ENCODE results near the gene ISCA2. TPM values are rescaled to one million over a fixed set of nuclear protein-coding genes. Genes with fewer than 3 reads are reported as not detected.
"Not testable (repeated sequence)": the region's sequence is repeated elsewhere in the genome, so short reads cannot be mapped to it uniquely, and the experiment has no call there.

The ISCA2 gene
- polyA plus RNA-seq (ENCODE audit: low read depth in 6 of 6): 10 to 100 TPM; 63.9 to 84.9 (median 77.1) TPM

GRCh38 chr14:74493343-74494261, at the start of gene ISCA2:
Gene ISCA2 (plus strand): TSS chr14:74493765. CDS start chr14:74493775, 10 bp downstream.
- no peaks in the 10 kb centered on the region for H3K36me3 Mint-ChIP-seq
- H3K4me1 Mint-ChIP-seq: peaks cover 19 to 28% (median 22%) of the 10 kb centered on the region in 3 donors
- H3K27me3 Mint-ChIP-seq: no peaks in the 10 kb centered on the region
- H3K4me3 Mint-ChIP-seq: peak within 1 kb of the TSS in 1 of 8 donors; percentile 98
- H3K9me3 Mint-ChIP-seq: no peaks in the 10 kb centered on the region
- DNase-seq (peak; percentile 99), ATAC-seq (ENCODE audit: low read depth in 2 of 2) (peak; percentile 85 to 86)
- H3K27ac Mint-ChIP-seq: peak within 1 kb of the TSS in 5 of 6 donors; percentile 95 to 97 (median 96)

GRCh38 chr14:74444866-74445265, 48.7 kb upstream of the ISCA2 start:
- no peak overlapping the region for H3K4me3 Mint-ChIP-seq

GRCh38 chr14:74454397-74454796, 39.2 kb upstream of the ISCA2 start:
- H3K4me3 Mint-ChIP-seq; ATAC-seq (ENCODE audit: low read depth in 2 of 2); H3K4me1 Mint-ChIP-seq; H3K36me3 Mint-ChIP-seq; H3K27ac Mint-ChIP-seq; DNase-seq; H3K27me3 Mint-ChIP-seq: not testable (repeated sequence)
- H3K9me3 Mint-ChIP-seq: peaks cover 0 to 13% (median 2%) of the 10 kb centered on the region in 7 donors

More at GRCh38 chr14:74444866-74445265, 48.7 kb upstream of the ISCA2 start:
- H3K4me1 Mint-ChIP-seq: no peaks in the 10 kb centered on the region
- ATAC-seq (ENCODE audit: low read depth in 2 of 2) (no peak), DNase-seq (no peak)
- H3K27me3 Mint-ChIP-seq: peaks cover 6 to 16% (median 7%) of the 10 kb centered on the region in 3 donors
- no peak overlapping the region for H3K27ac Mint-ChIP-seq
- peaks cover 3 to 8% of the 10 kb centered on the region in 2 donors for H3K36me3 Mint-ChIP-seq
- H3K9me3 Mint-ChIP-seq: peaks cover 0 to 4% (median 0%) of the 10 kb centered on the region in 7 donors

- no peak for DNase-seq
- peaks cover 0 to 14% of the 10 kb centered on the region in 2 donors for H3K36me3 Mint-ChIP-seq
- no peak for ATAC-seq (ENCODE audit: low read depth in 2 of 2)
- no peak overlapping the region for H3K4me3 Mint-ChIP-seq
- H3K27ac Mint-ChIP-seq: peak overlapping the region in 1 of 6 donors; percentile 5
- H3K27me3 Mint-ChIP-seq: peaks cover 9 to 18% (median 10%) of the 10 kb centered on the region in 3 donors
- peaks cover 4 to 10% (median 6%) of the 10 kb centered on the region in 3 donors for H3K4me1 Mint-ChIP-seq
- H3K9me3 Mint-ChIP-seq: peaks cover 0 to 13% (median 2%) of the 10 kb centered on the region in 7 donors
Measured at GRCh38 chr14:74456684-74457564, 36.6 kb upstream of the ISCA2 start.

- H3K36me3 Mint-ChIP-seq: peaks cover 0 to 8% of the 10 kb centered on the region in 2 donors
- H3K27ac Mint-ChIP-seq: peak overlapping the region in 1 of 6 donors; percentile 5
- peaks cover 9 to 18% (median 10%) of the 10 kb centered on the region in 3 donors for H3K27me3 Mint-ChIP-seq
- no peak overlapping the region for H3K4me3 Mint-ChIP-seq
- peaks cover 0 to 11% (median 2%) of the 10 kb centered on the region in 7 donors for H3K9me3 Mint-ChIP-seq
- DNase-seq: no peak
- peaks cover 4 to 10% (median 6%) of the 10 kb centered on the region in 3 donors for H3K4me1 Mint-ChIP-seq
- ATAC-seq (ENCODE audit: low read depth in 2 of 2): no peak
Measured at GRCh38 chr14:74457565-74457895, 36.0 kb upstream of the ISCA2 start.

GRCh38 chr14:74459289-74459946, 34.1 kb upstream of the ISCA2 start:
- Mint-ChIP-seq H3K27ac (no peak overlapping the region), H3K27me3 (peaks cover 9 to 20% (median 12%) of the 10 kb centered on the region in 3 donors), H3K4me1 (peaks cover 6 to 14% (median 8%) of the 10 kb centered on the region in 3 donors), H3K36me3 (peaks cover 0 to 6% of the 10 kb centered on the region in 2 donors), H3K9me3 (peaks cover 0 to 4% (median 0%) of the 10 kb centered on the region in 7 donors), H3K4me3 (no peak overlapping the region)
- ATAC-seq (ENCODE audit: low read depth in 2 of 2) (peak; percentile 37 to 61), DNase-seq (no peak)

- H3K9me3 Mint-ChIP-seq: no peaks in the 10 kb centered on the region
- no peak for ATAC-seq (ENCODE audit: low read depth in 2 of 2)
- DNase-seq: no peak
- H3K27ac Mint-ChIP-seq: peak overlapping the region in 2 of 6 donors; percentile 26 to 67
- H3K27me3 Mint-ChIP-seq: peaks cover 9 to 20% (median 12%) of the 10 kb centered on the region in 3 donors
- H3K4me3 Mint-ChIP-seq: peak overlapping the region in 1 of 8 donors; percentile 32
- H3K36me3 Mint-ChIP-seq: peaks cover 0 to 6% of the 10 kb centered on the region in 2 donors
- peaks cover 6 to 14% (median 8%) of the 10 kb centered on the region in 3 donors for H3K4me1 Mint-ChIP-seq
Measured at GRCh38 chr14:74459976-74460375, 33.6 kb upstream of the ISCA2 start.

- Mint-ChIP-seq H3K36me3 (peaks cover 0 to 6% of the 10 kb centered on the region in 2 donors), H3K27ac (no peak overlapping the region), H3K27me3 (peaks cover 5 to 20% (median 12%) of the 10 kb centered on the region in 3 donors), H3K4me1 (peaks cover 6 to 14% (median 8%) of the 10 kb centered on the region in 3 donors), H3K4me3 (no peak overlapping the region), H3K9me3 (no peaks in the 10 kb centered on the region)
- ATAC-seq (ENCODE audit: low read depth in 2 of 2) (no peak), DNase-seq (no peak)
Measured at GRCh38 chr14:74462993-74463392, 30.6 kb upstream of the ISCA2 start.

- peaks cover 5 to 20% (median 12%) of the 10 kb centered on the region in 3 donors for H3K27me3 Mint-ChIP-seq
- H3K9me3 Mint-ChIP-seq: no peaks in the 10 kb centered on the region
- no peak overlapping the region for H3K4me3 Mint-ChIP-seq
- peaks cover 3 to 6% of the 10 kb centered on the region in 2 donors for H3K36me3 Mint-ChIP-seq
- DNase-seq (no peak), ATAC-seq (ENCODE audit: low read depth in 2 of 2) (no peak)
- H3K27ac Mint-ChIP-seq: no peak overlapping the region
- peaks cover 6 to 14% (median 8%) of the 10 kb centered on the region in 3 donors for H3K4me1 Mint-ChIP-seq
Measured at GRCh38 chr14:74463697-74464096, 29.9 kb upstream of the ISCA2 start.

- H3K4me1 Mint-ChIP-seq: peaks cover 4 to 10% (median 7%) of the 10 kb centered on the region in 3 donors
- H3K27ac Mint-ChIP-seq: no peak overlapping the region
- H3K27me3 Mint-ChIP-seq: peaks cover 5 to 20% (median 10%) of the 10 kb centered on the region in 3 donors
- no peaks in the 10 kb centered on the region for H3K9me3 Mint-ChIP-seq
- DNase-seq (no peak), ATAC-seq (ENCODE audit: low read depth in 2 of 2) (no peak)
- peaks cover 6 to 7% of the 10 kb centered on the region in 2 donors for H3K36me3 Mint-ChIP-seq
- H3K4me3 Mint-ChIP-seq: no peak overlapping the region
Measured at GRCh38 chr14:74464785-74465184, 28.8 kb upstream of the ISCA2 start.

GRCh38 chr14:74465335-74465734, 28.2 kb upstream of the ISCA2 start:
- no peak for ATAC-seq (ENCODE audit: low read depth in 2 of 2)
- no peak overlapping the region for H3K4me3 Mint-ChIP-seq
- no peak for DNase-seq
- peaks cover 6 to 7% of the 10 kb centered on the region in 2 donors for H3K36me3 Mint-ChIP-seq
- H3K4me1 Mint-ChIP-seq: peaks cover 0 to 6% (median 4%) of the 10 kb centered on the region in 3 donors
- no peak overlapping the region for H3K27ac Mint-ChIP-seq
- peaks cover 4 to 15% (median 5%) of the 10 kb centered on the region in 3 donors for H3K27me3 Mint-ChIP-seq
- H3K9me3 Mint-ChIP-seq: no peaks in the 10 kb centered on the region

- Mint-ChIP-seq H3K27me3 (peaks cover 0 to under 1% (median 0%) of the 10 kb centered on the region in 3 donors), H3K27ac (no peak overlapping the region), H3K9me3 (peaks cover 0 to 5% (median 0%) of the 10 kb centered on the region in 7 donors), H3K36me3 (peaks cover 9 to 20% of the 10 kb centered on the region in 2 donors), H3K4me3 (no peak overlapping the region), H3K4me1 (peaks cover 0 to 5% (median 0%) of the 10 kb centered on the region in 3 donors)
- DNase-seq (no peak), ATAC-seq (ENCODE audit: low read depth in 2 of 2) (no peak)
Measured at GRCh38 chr14:74468513-74468912, 25.1 kb upstream of the ISCA2 start.

Measured in naive B cell (primary cell).